GM12801 (cell line): ENCODE data around the gene AHNAK2.

Experiments used
- TF ChIP-seq, protein P1 (sequence below): IDR thresholded peaks from one replicate; pipeline ENCODE4 v1.5.1; 2011; ENCODE audit warnings: control low read depth; ENCODE audit not compliant: insufficient read length; ENCODE audit errors: extremely low read depth

Gene AHNAK2

DNA sequence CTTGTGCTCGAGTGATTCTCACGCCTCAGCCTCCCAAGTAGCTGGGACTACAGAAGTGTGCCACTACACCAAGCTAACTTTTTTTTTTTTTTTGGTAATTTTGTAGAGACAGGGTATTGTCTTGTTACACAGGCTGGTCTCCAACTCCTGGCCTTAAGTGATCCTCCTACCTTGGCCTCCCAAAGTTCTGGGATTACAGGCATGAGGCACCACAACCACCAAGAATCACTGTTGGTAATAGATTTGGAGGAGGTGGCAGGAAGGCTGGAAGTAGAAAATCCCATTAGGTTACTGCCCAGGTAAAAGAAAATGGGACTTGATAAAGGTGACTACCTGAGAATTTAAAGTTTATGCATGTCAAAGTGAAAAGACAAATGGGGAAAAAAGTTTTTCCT is 44.1 kb upstream of the AHNAK2 start:
- TF ChIP-seq, protein P1, sequence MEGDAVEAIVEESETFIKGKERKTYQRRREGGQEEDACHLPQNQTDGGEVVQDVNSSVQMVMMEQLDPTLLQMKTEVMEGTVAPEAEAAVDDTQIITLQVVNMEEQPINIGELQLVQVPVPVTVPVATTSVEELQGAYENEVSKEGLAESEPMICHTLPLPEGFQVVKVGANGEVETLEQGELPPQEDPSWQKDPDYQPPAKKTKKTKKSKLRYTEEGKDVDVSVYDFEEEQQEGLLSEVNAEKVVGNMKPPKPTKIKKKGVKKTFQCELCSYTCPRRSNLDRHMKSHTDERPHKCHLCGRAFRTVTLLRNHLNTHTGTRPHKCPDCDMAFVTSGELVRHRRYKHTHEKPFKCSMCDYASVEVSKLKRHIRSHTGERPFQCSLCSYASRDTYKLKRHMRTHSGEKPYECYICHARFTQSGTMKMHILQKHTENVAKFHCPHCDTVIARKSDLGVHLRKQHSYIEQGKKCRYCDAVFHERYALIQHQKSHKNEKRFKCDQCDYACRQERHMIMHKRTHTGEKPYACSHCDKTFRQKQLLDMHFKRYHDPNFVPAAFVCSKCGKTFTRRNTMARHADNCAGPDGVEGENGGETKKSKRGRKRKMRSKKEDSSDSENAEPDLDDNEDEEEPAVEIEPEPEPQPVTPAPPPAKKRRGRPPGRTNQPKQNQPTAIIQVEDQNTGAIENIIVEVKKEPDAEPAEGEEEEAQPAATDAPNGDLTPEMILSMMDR, result no peak

DNA sequence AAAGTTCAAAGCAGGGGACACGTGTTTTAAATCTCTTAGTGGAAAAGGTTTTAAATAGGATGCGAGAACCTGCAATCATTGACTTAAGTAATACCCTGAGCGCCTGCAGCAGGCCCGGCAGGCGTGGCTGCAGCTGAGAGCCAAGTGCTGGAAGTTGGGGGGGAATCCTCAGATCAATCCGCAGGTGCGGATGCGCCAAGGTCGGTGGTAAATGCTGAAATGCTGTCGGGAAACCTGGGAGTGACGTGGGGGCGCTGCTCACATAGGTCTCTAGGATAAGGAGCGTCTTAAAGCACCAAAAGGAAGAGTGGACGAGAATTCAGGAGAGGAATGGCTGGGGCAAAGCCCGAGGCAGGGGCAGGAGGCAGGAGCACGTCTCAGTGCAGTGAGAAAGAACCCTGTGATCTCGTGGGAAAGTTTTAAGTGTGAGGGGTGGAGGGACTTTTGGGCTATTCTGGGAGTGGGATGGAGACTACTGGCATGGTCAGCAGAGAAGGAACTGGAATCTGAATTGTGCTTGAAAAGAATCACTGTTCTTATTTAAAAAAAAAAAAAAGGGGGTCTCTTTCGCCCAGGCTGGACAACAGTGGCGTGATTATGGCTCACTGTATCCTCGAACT is 43.6 kb upstream of the AHNAK2 start:
- TF ChIP-seq, protein P1, result no peak

DNA sequence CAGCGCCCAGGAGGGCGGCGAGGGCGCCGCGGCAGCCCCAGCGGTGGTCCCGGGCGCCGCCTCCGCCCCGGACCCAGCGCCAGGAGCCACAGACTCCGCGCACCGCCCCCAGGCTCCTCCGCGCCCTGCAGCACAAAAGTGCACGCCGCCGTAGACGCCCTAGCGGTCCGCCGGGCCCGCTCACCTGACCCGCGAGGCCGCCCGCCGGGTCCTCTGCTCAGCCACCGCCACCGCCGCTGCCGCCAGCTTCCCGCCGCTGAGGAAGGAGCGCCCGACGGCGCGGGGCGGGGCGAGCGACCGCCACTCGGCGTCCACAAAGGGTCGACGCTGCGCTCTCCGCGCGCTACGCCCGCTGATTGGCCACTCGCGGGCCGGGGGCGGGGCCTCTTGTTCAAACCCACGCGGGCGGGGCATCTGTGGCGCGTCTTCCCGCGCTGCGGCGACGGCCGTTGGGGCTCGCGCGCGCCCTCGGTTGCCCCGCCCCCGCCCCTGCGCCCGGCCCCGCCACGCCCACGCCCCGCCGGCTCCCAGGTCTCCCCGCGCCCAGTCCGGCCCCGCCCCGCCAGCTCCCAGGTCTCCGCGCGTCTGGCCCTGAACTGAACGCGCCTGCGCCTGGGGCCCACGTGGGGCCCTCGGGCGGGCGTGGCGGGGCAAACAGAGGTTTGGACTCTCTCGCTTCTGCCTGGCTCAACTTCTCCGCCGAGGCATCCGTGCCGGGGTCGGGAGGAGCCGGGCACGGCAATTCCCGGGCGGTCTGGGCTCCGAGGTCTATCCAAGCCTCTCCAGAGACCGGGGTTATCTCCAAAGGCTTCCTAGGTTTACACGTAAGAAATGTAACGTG is 42.9 kb upstream of the AHNAK2 start, which contains the start of gene CDCA4:
Gene CDCA4, minus strand, starts transcription at position 269 of the 841 bp plus-strand sequence. CDS start 9,154 bp downstream, outside the sequence.
- TF ChIP-seq, protein P1, result no peak

DNA sequence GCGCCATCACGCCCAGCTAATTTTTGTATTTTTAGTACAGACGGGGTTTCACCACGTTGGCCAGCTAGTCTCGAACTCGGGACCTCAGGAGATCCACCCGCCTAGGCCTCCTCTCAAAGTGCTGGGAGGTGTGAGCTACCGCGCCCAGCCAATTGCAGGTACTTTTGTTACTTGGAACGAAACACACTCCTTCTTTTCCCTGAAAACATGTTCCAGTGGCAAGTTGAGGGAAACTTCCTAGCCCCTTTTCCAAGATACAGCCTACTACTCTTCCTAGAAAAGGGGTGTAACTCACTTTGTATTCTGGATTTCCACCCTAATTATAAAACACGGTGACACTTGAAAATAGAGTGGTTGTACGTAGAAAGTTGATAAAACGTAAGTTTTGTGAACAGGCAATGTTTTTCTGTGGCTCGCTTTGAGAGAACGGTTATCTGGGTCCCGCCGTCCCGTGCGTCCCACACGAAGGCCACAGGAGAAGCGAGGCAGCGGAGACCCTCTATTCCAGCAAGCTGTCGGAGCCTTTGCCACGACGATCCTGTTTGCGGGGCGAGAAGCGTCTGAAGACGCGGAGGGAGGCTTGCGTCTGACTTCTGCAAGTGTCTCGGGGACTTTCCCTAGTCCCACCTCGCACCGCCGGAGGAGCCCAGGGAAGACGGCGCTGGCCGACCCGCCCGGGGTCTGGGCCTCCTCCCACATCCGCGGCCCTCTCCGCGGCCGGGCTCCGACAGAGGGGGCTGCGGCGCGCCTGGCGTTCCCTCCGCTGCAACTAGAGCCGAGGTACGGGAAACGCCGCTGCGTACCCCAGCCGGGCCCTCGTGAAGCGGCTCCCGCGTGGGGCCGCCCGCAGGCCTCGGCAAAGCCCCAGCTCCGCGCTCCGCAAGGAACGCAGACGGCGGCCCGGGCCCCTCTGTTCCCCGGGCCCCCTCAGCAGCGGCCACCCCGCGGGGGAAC is 42.0 kb upstream of the AHNAK2 start:
- TF ChIP-seq, protein P1, result no peak

DNA sequence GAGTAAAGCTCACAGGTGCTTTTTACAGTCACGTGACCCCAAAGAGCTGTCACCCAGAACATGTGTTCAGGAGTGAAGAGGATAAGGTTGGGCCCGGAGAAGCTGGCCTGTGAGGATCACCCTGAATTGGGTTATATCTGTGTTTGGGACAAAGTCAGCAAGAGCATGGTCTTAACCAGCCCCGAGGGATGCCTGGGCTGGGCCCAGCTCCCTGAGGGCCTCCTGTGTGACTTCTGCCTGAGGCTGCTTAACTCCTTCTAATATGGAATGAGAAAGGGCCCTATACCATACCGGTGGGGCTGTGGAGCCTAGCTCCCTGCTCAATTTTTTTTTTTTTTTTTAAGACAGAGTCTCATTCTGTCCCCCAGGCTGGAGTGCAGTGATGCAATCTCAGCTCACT is 40.2 kb upstream of the AHNAK2 start:
- TF ChIP-seq, protein P1, result no peak

DNA sequence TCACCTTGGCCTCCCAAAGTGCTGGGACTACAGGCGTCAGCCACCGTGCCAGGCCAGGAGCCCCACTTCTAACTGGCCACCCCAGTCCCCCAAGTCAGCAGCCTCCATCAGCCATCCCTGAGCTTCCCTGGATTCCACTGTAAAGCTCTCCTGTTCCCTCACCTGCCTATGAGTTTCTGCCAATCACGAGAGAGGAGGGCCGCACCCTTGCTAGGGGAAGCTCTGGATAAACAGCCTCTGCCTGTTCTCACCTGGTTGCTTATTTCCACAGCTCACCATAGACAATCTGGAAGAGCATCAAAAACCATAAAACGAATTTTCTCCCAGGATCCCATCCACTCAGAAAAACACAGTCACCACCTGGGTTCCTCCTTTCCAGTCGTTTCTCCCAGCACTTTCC is 37.7 kb upstream of the AHNAK2 start:
- TF ChIP-seq, protein P1, result no peak

DNA sequence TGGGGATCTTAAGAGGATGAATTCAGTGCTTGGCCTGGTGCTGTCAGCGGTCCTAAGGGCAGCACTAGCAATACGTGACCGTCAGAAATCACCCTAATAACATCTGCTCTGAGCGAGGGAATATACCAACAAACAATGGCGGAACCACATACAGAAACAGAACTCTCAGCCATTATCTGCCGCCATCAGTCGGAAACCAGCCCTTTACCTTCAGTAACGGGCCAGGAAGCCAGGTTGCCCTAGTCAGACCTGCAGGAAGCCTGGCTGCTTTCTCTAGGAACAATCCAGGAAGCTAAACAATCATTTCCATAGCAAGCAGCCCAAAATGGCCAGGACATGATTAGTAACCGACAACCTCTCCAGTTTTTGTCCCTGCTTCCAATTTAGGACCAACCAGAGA is 37.1 kb upstream of the AHNAK2 start:
- TF ChIP-seq, protein P1, result no peak
